ENCODE measurements around the gene FAM184A. TPM values are rescaled to one million over a fixed set of nuclear protein-coding genes. Genes with fewer than 3 reads are reported as not detected.

The FAM184A gene
- total RNA-seq, 1 donor from 2014 or later, result 3.4 TPM

DNA sequence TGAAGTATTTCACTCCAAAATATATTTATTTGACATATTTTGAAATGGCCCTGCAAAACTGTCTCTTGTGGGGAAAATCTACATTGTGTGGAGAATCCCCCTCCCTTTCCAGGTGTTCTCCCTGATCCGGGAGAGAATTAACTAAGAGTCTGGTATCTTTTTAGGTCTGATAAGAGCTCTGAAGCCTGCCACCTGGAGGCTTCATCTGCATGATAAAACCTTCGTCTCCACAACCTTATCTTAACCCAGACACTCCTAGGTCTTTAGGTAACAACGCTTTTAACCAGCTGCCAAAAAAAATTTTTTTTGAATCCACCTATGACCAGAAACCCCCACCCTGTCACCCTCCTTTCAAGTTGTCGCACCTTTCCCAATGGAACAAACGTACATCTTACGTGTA lies 43.0 kb downstream of the FAM184A start:
- H3K4me1 ChIP-seq, result peaks cover 4% of the 10 kb centered on the region
- H3K27me3 ChIP-seq, result no peaks in the 10 kb centered on the region
- no peak overlapping the region for H3K27ac ChIP-seq
- no peak overlapping the region for H3K4me3 ChIP-seq
- no peak for TF ChIP-seq POLR2AphosphoS5 (IDR thresholded peaks at IDR 0.05; ENCODE audit: insufficient read depth in 1 of 2, low read depth in 1 of 2)
- no peak for TF ChIP-seq POLR2A (IDR thresholded peaks at IDR 0.05)
- TF ChIP-seq, protein P1, sequence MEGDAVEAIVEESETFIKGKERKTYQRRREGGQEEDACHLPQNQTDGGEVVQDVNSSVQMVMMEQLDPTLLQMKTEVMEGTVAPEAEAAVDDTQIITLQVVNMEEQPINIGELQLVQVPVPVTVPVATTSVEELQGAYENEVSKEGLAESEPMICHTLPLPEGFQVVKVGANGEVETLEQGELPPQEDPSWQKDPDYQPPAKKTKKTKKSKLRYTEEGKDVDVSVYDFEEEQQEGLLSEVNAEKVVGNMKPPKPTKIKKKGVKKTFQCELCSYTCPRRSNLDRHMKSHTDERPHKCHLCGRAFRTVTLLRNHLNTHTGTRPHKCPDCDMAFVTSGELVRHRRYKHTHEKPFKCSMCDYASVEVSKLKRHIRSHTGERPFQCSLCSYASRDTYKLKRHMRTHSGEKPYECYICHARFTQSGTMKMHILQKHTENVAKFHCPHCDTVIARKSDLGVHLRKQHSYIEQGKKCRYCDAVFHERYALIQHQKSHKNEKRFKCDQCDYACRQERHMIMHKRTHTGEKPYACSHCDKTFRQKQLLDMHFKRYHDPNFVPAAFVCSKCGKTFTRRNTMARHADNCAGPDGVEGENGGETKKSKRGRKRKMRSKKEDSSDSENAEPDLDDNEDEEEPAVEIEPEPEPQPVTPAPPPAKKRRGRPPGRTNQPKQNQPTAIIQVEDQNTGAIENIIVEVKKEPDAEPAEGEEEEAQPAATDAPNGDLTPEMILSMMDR (IDR thresholded peaks at IDR 0.05), result no peak
- H3K36me3 ChIP-seq, result no peaks in the 10 kb centered on the region
- H3K9me3 ChIP-seq, result no peaks in the 10 kb centered on the region
- intact Hi-C loops (cut with DNase I), result no loop called here
- no peak for DNase-seq (ENCODE audit: extremely low spot score in 2 of 2)

DNA sequence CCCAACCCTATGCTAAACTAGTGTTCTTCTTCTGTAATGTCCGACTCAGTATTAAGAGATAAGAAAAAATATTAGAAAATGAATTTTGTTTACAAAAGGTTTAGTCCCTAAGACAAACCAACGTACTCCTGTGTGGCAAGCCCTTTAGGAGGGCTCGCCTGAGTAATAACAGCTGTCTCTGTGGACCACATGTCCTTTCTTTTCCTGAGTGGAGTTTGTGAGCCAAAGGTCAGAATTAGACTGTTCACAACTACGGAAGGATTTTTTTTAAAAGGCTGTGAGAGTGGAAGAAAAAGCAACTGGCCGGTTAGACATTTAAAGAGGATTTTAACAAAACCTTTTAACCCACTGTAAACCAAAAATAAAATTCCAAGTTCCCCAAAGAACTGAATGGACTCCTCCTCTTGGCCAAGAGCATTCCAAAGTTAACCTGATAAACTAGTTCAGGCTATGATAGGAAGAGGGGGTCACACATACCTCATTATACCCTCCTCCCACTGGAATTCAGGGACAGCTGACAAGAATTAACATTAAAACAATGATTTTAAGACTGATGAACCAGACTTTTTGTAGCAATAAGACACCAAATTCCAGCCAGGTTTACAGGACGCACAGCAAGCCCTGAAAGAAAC lies 43.5 kb downstream of the FAM184A start:
- peaks cover 4% of the 10 kb centered on the region for H3K4me1 ChIP-seq
- H3K9me3 ChIP-seq, result no peaks in the 10 kb centered on the region
- H3K36me3 ChIP-seq, result no peaks in the 10 kb centered on the region
- TF ChIP-seq POLR2A (IDR thresholded peaks at IDR 0.05), result no peak
- TF ChIP-seq, protein P1 (IDR thresholded peaks at IDR 0.05), result no peak
- no peak for TF ChIP-seq POLR2AphosphoS5 (IDR thresholded peaks at IDR 0.05; ENCODE audit: insufficient read depth in 1 of 2, low read depth in 1 of 2)
- H3K4me3 ChIP-seq, result no peak overlapping the region
- no peak for DNase-seq (ENCODE audit: extremely low spot score in 2 of 2)
- no peak overlapping the region for H3K27ac ChIP-seq
- H3K27me3 ChIP-seq, result no peaks in the 10 kb centered on the region
- intact Hi-C loops (cut with DNase I), result no loop called here

DNA sequence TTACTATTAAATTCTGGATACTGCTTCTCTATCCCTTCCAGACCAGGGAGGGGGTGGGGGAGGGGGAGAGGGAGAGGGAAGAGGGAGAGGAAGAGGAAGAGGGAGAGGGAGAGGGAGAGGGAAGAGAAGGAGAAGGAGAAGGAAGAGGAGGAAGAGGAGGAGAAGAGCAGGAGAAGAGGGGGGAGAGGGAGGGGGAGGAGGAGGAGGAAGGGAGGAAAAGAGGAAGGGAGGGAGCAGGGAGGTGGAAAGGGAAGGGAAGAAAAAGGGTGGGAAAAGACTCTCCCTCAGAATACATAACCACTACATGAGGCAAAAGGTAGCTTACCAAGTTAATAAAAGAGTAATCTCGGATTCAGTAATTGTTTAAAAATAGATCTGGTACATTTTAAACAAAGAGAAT lies 46.0 kb downstream of the FAM184A start:
- intact Hi-C loops (cut with DNase I), result no loop called here
- TF ChIP-seq POLR2A (IDR thresholded peaks at IDR 0.05) (no peak), POLR2AphosphoS5 (IDR thresholded peaks at IDR 0.05; ENCODE audit: insufficient read depth in 1 of 2, low read depth in 1 of 2) (no peak)
- TF ChIP-seq, protein P1 (IDR thresholded peaks at IDR 0.05), result no peak

DNA sequence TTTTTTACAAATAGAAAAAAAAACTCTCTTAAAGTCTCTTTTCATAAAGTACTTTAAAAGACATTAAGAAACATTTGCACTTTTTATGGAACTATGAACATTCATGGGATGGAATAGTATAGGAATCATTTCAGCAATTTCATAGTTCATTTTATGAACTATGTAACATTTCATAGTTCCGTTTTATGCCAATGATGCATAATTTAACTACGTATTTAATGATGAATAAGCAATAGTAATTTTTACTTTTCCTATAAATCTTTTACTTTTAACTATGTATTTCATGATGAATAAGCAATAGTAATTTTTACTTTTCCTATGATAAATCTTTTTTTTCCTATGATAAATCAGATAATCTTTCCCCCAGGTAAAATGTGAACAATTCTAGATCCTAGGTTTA lies 47.7 kb downstream of the FAM184A start:
- H3K4me3 ChIP-seq, result no peak overlapping the region
- TF ChIP-seq POLR2AphosphoS5 (IDR thresholded peaks at IDR 0.05; ENCODE audit: insufficient read depth in 1 of 2, low read depth in 1 of 2) (no peak), POLR2A (IDR thresholded peaks at IDR 0.05) (no peak)
- TF ChIP-seq, protein P1 (IDR thresholded peaks at IDR 0.05), result no peak
- H3K27me3 ChIP-seq, result no peaks in the 10 kb centered on the region
- no peak overlapping the region for H3K27ac ChIP-seq
- H3K4me1 ChIP-seq, result peaks cover 2% of the 10 kb centered on the region
- H3K36me3 ChIP-seq, result no peaks in the 10 kb centered on the region
- intact Hi-C loops (cut with DNase I), result no loop called here
- no peak for DNase-seq (ENCODE audit: extremely low spot score in 2 of 2)
- H3K9me3 ChIP-seq, result no peaks in the 10 kb centered on the region

More for the DNA sequence above, 46.0 kb downstream of the FAM184A start:
- Histone ChIP-seq H3K9me3 (no peaks in the 10 kb centered on the region), H3K4me3 (no peak overlapping the region), H3K27ac (no peak overlapping the region), H3K36me3 (no peaks in the 10 kb centered on the region), H3K4me1 (peaks cover 4% of the 10 kb centered on the region), H3K27me3 (no peaks in the 10 kb centered on the region)
- DNase-seq (ENCODE audit: extremely low spot score in 2 of 2), result no peak

DNA sequence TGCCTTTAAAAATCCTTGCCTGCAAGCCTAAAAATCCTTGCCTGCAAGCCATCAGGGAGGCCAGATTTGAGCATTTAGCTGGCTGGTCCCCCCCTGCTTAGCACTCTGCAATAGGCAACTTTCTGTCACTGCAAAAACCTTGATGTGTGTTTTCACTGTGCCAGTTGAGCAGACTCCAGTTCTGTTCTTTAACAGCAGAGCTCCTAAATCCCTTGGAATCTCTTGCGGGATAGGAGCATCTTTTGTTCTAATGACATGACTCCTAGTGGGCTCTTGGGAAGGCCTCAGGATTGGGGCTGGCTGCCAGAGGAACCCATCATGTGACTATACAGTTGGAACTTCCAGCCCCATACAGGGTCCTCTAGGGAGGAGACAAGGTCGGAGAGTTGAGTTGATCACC lies 50.4 kb downstream of the FAM184A start:
- Histone ChIP-seq H3K27ac (no peak overlapping the region), H3K4me1 (no peaks in the 10 kb centered on the region), H3K4me3 (no peak overlapping the region), H3K9me3 (no peaks in the 10 kb centered on the region), H3K27me3 (no peaks in the 10 kb centered on the region), H3K36me3 (no peaks in the 10 kb centered on the region)
- DNase-seq (ENCODE audit: extremely low spot score in 2 of 2), result no peak
- intact Hi-C loops (cut with DNase I), result no loop called here
- TF ChIP-seq, protein P1 (IDR thresholded peaks at IDR 0.05), result no peak
- TF ChIP-seq POLR2A (IDR thresholded peaks at IDR 0.05) (no peak), POLR2AphosphoS5 (IDR thresholded peaks at IDR 0.05; ENCODE audit: insufficient read depth in 1 of 2, low read depth in 1 of 2) (no peak)
